SK-N-SH treated with all-trans-retinoic acid at 6 μM for 48 hours (cell line): ENCODE results near the gene C8A.

ENCODE experiments used
- ATAC-seq: fragments of 200-7000 bp; cut with Tn5 transposase; 3 replicates; pipeline ENCODE4 v1.9.1; 2020; ENCODE audit warnings: mild to moderate bottlenecking, moderate library complexity
- ARNTL ChIP-seq: fragments of 450-650 bp; formaldehyde crosslinking; IDR thresholded peaks from 2 replicates; pipeline ENCODE4 v1.5.0; 2020; ENCODE audit warnings: low read depth, mild to moderate bottlenecking, moderate library complexity, borderline replicate concordance
- BACH2 ChIP-seq: fragments of 250-450 bp; sonication (Bioruptor Pico); IDR thresholded peaks from 2 replicates; pipeline ENCODE4 v1.9.0; 2021; ENCODE audit warnings: mild to moderate bottlenecking, borderline replicate concordance
- CREB5 ChIP-seq: fragments of 250-450 bp; sonication (Bioruptor Pico); IDR thresholded peaks from 2 replicates; pipeline ENCODE4 v1.5.1; 2020; ENCODE audit warnings: low read depth, mild to moderate bottlenecking, moderate library complexity
- CSDC2 ChIP-seq: fragments of 250-450 bp; sonication (Bioruptor Pico); IDR thresholded peaks from 2 replicates; pipeline ENCODE4 v1.5.0; 2020; ENCODE audit warnings: mild to moderate bottlenecking, moderate library complexity
- GLIS3 ChIP-seq: fragments of 250-450 bp; sonication (Bioruptor Pico); IDR thresholded peaks from 2 replicates; pipeline ENCODE4 v1.5.0; 2020; ENCODE audit warnings: mild to moderate bottlenecking, moderate library complexity
- ISL1 ChIP-seq: fragments of 250-450 bp; sonication (Bioruptor Pico); IDR thresholded peaks from 2 replicates; pipeline ENCODE4 v2.1.2; 2022; ENCODE audit warnings: mild to moderate bottlenecking, moderate library complexity
- OSR1 ChIP-seq: fragments of 250-450 bp; sonication (Bioruptor Pico); IDR thresholded peaks from 2 replicates; pipeline ENCODE4 v1.8.0; 2022; ENCODE audit warnings: moderate library complexity, mild to moderate bottlenecking, inconsistent platforms
- POU6F1 ChIP-seq: fragments of 250-450 bp; sonication (Bioruptor Pico); IDR thresholded peaks from 2 replicates; pipeline ENCODE4 v1.8.0; 2021; ENCODE audit warnings: low read depth, mild to moderate bottlenecking, moderate library complexity, borderline replicate concordance
- PPARA ChIP-seq: fragments of 250-450 bp; sonication (Bioruptor Pico); IDR thresholded peaks from 2 replicates; pipeline ENCODE4 v1.5.0; 2020; ENCODE audit warnings: mild to moderate bottlenecking, borderline replicate concordance
- RARB ChIP-seq: fragments of 250-450 bp; sonication (Bioruptor Pico); IDR thresholded peaks from 2 replicates; pipeline ENCODE4 v1.8.0; 2021; ENCODE audit warnings: mild to moderate bottlenecking, moderate library complexity
- SNAI2 ChIP-seq: fragments of 250-450 bp; sonication (Bioruptor Pico); IDR thresholded peaks from 2 replicates; pipeline ENCODE4 v1.5.0; 2020; ENCODE audit warnings: mild to moderate bottlenecking, moderate library complexity
- TCF4 ChIP-seq: fragments of 250-450 bp; sonication (Bioruptor Pico); IDR thresholded peaks from 2 replicates; pipeline ENCODE4 v1.8.0; 2021; ENCODE audit warnings: mild to moderate bottlenecking, moderate library complexity, borderline replicate concordance
- ZC3H10 ChIP-seq: fragments of 250-450 bp; sonication (Bioruptor Pico); IDR thresholded peaks from 2 replicates; pipeline ENCODE4 v1.5.1; 2021; ENCODE audit warnings: mild to moderate bottlenecking, moderate library complexity
- ZFP3 ChIP-seq: fragments of 250-450 bp; sonication (Bioruptor Pico); IDR thresholded peaks from 2 replicates; pipeline ENCODE4 v1.5.0; 2020; ENCODE audit warnings: mild to moderate bottlenecking, moderate library complexity
- ZFP30 ChIP-seq: fragments of 450-650 bp; formaldehyde crosslinking; IDR thresholded peaks from 2 replicates; pipeline ENCODE4 v1.5.0; 2022; ENCODE audit warnings: mild to moderate bottlenecking, moderate library complexity
- ZNF565 ChIP-seq: fragments of 450-650 bp; formaldehyde crosslinking; conservative IDR thresholded peaks from 2 replicates; pipeline ENCODE4 v1.5.0; 2020; ENCODE audit warnings: low read depth, mild to moderate bottlenecking, moderate library complexity
- ZNF70 ChIP-seq: fragments of 450-650 bp; formaldehyde crosslinking; IDR thresholded peaks from 2 replicates; pipeline ENCODE4 v1.5.0; 2020; ENCODE audit warnings: mild to moderate bottlenecking, moderate library complexity
- TF ChIP-seq, protein P1 (sequence below): fragments of 250-450 bp; sonication (Bioruptor Pico); IDR thresholded peaks from 2 replicates; pipeline ENCODE4 v1.8.0; 2020; ENCODE audit warnings: mild to moderate bottlenecking, moderate library complexity, borderline replicate concordance
- TF ChIP-seq, protein P2 (sequence below): fragments of 250-450 bp; sonication (Bioruptor Pico); IDR thresholded peaks from 2 replicates; pipeline ENCODE4 v1.5.0; 2020; ENCODE audit warnings: mild to moderate bottlenecking, moderate library complexity
- TF ChIP-seq, protein P3 (sequence below): fragments of 250-450 bp; sonication (Bioruptor Pico); IDR thresholded peaks from 2 replicates; pipeline ENCODE4 v1.5.1; 2021; ENCODE audit warnings: mild to moderate bottlenecking, moderate library complexity

The C8A gene

DNA sequence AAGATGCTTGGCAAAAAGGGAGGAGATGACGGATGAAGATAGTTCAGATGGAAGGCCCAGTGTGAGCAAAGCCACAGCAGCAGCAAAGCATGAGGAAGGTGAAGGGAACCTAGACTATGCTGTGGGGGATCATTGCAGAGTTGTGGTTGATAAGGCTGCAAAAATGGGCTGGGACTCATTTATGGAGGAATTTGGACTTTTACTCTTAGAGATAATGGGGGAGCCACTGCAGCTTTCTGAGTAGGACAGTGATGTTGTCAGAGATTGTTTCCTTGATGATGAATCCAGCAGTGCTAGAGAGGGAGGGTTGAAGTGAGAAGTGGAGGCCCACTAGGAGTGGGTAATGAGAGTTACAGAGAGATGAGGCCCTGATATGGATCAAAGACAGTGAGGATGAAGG is 2.1 kb upstream of the C8A start:
- no peak for TF ChIP-seq SNAI2 (CRISPR knock-in tag)
- no peak for TF ChIP-seq ZNF565 (CRISPR knock-in tag)
- TF ChIP-seq, protein P1, sequence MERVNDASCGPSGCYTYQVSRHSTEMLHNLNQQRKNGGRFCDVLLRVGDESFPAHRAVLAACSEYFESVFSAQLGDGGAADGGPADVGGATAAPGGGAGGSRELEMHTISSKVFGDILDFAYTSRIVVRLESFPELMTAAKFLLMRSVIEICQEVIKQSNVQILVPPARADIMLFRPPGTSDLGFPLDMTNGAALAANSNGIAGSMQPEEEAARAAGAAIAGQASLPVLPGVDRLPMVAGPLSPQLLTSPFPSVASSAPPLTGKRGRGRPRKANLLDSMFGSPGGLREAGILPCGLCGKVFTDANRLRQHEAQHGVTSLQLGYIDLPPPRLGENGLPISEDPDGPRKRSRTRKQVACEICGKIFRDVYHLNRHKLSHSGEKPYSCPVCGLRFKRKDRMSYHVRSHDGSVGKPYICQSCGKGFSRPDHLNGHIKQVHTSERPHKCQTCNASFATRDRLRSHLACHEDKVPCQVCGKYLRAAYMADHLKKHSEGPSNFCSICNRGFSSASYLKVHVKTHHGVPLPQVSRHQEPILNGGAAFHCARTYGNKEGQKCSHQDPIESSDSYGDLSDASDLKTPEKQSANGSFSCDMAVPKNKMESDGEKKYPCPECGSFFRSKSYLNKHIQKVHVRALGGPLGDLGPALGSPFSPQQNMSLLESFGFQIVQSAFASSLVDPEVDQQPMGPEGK (CRISPR knock-in tag): no peak
- no peak for TF ChIP-seq POU6F1 (CRISPR knock-in tag)
- TF ChIP-seq PPARA (CRISPR knock-in tag): no peak
- TF ChIP-seq, protein P2, sequence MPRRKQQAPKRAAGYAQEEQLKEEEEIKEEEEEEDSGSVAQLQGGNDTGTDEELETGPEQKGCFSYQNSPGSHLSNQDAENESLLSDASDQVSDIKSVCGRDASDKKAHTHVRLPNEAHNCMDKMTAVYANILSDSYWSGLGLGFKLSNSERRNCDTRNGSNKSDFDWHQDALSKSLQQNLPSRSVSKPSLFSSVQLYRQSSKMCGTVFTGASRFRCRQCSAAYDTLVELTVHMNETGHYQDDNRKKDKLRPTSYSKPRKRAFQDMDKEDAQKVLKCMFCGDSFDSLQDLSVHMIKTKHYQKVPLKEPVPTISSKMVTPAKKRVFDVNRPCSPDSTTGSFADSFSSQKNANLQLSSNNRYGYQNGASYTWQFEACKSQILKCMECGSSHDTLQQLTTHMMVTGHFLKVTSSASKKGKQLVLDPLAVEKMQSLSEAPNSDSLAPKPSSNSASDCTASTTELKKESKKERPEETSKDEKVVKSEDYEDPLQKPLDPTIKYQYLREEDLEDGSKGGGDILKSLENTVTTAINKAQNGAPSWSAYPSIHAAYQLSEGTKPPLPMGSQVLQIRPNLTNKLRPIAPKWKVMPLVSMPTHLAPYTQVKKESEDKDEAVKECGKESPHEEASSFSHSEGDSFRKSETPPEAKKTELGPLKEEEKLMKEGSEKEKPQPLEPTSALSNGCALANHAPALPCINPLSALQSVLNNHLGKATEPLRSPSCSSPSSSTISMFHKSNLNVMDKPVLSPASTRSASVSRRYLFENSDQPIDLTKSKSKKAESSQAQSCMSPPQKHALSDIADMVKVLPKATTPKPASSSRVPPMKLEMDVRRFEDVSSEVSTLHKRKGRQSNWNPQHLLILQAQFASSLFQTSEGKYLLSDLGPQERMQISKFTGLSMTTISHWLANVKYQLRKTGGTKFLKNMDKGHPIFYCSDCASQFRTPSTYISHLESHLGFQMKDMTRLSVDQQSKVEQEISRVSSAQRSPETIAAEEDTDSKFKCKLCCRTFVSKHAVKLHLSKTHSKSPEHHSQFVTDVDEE (CRISPR knock-in tag): no peak
- no peak for TF ChIP-seq ZFP3 (CRISPR knock-in tag)
- TF ChIP-seq CREB5 (CRISPR knock-in tag): no peak
- no peak for TF ChIP-seq BACH2 (CRISPR knock-in tag)
- no peak for TF ChIP-seq TCF4 (CRISPR knock-in tag)
- no peak for TF ChIP-seq ARNTL (CRISPR knock-in tag)
- TF ChIP-seq, protein P3, sequence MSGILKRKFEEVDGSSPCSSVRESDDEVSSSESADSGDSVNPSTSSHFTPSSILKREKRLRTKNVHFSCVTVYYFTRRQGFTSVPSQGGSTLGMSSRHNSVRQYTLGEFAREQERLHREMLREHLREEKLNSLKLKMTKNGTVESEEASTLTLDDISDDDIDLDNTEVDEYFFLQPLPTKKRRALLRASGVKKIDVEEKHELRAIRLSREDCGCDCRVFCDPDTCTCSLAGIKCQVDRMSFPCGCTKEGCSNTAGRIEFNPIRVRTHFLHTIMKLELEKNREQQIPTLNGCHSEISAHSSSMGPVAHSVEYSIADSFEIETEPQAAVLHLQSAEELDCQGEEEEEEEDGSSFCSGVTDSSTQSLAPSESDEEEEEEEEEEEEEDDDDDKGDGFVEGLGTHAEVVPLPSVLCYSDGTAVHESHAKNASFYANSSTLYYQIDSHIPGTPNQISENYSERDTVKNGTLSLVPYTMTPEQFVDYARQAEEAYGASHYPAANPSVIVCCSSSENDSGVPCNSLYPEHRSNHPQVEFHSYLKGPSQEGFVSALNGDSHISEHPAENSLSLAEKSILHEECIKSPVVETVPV (CRISPR knock-in tag): no peak
- TF ChIP-seq ISL1 (CRISPR knock-in tag): no peak
- no peak for TF ChIP-seq GLIS3 (CRISPR knock-in tag)
- TF ChIP-seq OSR1 (CRISPR knock-in tag): no peak
- TF ChIP-seq CSDC2 (CRISPR knock-in tag): no peak
- no peak for ATAC-seq

DNA sequence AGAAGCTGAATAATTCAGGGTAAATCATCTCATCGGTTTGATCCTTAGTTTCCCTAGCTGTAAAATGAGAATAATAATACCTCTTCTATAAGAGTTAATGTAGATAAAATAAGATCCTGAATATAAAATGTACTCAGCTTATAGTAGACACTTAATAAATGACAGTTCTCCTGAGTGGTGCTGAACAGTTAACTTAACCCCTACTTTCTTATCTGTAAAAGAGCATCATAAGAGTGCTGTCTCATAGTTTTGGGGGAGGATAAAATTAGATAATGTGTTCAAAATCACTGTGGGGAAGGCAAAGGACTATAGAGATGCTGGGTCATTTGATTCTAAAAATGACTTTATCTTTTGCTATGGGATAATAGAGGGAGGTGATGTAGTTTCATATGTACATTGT is 593 bp downstream of the C8A start:
- ATAC-seq: no peak
- no peak for TF ChIP-seq ZC3H10 (CRISPR knock-in tag)
- no peak for TF ChIP-seq ZFP3 (CRISPR knock-in tag)
- no peak for TF ChIP-seq ZNF70 (CRISPR knock-in tag)
- no peak for TF ChIP-seq POU6F1 (CRISPR knock-in tag)
- TF ChIP-seq ISL1 (CRISPR knock-in tag): no peak
- no peak for TF ChIP-seq ARNTL (CRISPR knock-in tag)
- TF ChIP-seq ZFP30 (CRISPR knock-in tag): no peak

GRCh38 chr1:56856186-56856585 is 1.6 kb downstream of the C8A start:
- ATAC-seq: no peak
- TF ChIP-seq CREB5 (CRISPR knock-in tag) (no peak), BACH2 (CRISPR knock-in tag) (no peak), SNAI2 (CRISPR knock-in tag) (no peak), ZNF565 (CRISPR knock-in tag) (no peak), ZNF70 (CRISPR knock-in tag) (no peak), GLIS3 (CRISPR knock-in tag) (no peak), ZFP30 (CRISPR knock-in tag) (no peak), ZFP3 (CRISPR knock-in tag) (no peak), RARB (CRISPR knock-in tag) (no peak), POU6F1 (CRISPR knock-in tag) (no peak), CSDC2 (CRISPR knock-in tag) (no peak), ISL1 (CRISPR knock-in tag) (no peak)
- TF ChIP-seq, protein P3 (CRISPR knock-in tag): no peak
